Activated CD4-positive, alpha-beta T cell treated with anti-CD3 and anti-CD28 coated beads for 36 hours (primary cell): ENCODE results near the gene SPRYD3. TPM values are rescaled to one million over a fixed set of nuclear protein-coding genes. Genes with fewer than 3 reads are reported as not detected.
A peak's percentile ranks its signal among the peaks of the same experiment; 100 is the strongest.

Experiments used
- ATAC-seq: fragments of 200-7000 bp; cut with Tn5 transposase; one replicate; pipeline ENCODE4 v1.10.0; 2021; ENCODE audit warnings: mild to moderate bottlenecking, moderate library complexity
- CTCF ChIA-PET: fragments of 350-600 bp; sonication (Branson Sonifier 250); formaldehyde crosslinking; loops from one replicate; lab custom pipeline; 2021; ENCODE audit warnings: antibody characterized with exemption; lab: Charles Lee
- POLR2A ChIA-PET: fragments of 350-600 bp; sonication (Branson Sonifier 250); formaldehyde crosslinking; loops from one replicate; lab custom pipeline; 2021; ENCODE audit warnings: antibody characterized with exemption, inconsistent platforms; lab: Charles Lee
- DNase-seq: peaks from one replicate; pipeline ENCODE4 v3.0.0-alpha.2; 2020
- H3K27ac Mint-ChIP-seq: one replicate; pipeline ENCODE4 v1.8.0; 2021; ENCODE audit warnings: mixed read lengths
- H3K27me3 Mint-ChIP-seq: one replicate; pipeline ENCODE4 v1.8.0; 2021; ENCODE audit warnings: mixed read lengths
- H3K36me3 Mint-ChIP-seq: one replicate; pipeline ENCODE4 v1.8.0; 2021; ENCODE audit warnings: low read depth, mixed read lengths
- H3K4me1 Mint-ChIP-seq: one replicate; pipeline ENCODE4 v1.8.0; 2021; ENCODE audit warnings: mixed read lengths
- H3K4me3 Mint-ChIP-seq: one replicate; pipeline ENCODE4 v1.8.0; 2021; ENCODE audit warnings: mild to moderate bottlenecking, moderate library complexity, mixed read lengths
- H3K9me3 Mint-ChIP-seq: one replicate; pipeline ENCODE4 v1.8.0; 2021; ENCODE audit warnings: low read depth, mixed read lengths
- intact Hi-C, 2 experiments: fragments of 100-400 bp; cut with DNase I in 1 of 2; cut with micrococcal nuclease in 1 of 2; formaldehyde crosslinking; loops; one replicate each; pipeline versions ENCODE4 v1.14.2 to v1.15.1; 2022 to 2024; cut with DNase I, micrococcal nuclease
- total RNA-seq, 2 experiments: library from RNA; stranded (reverse); gene quantifications; one replicate each; pipeline ENCODE4 v1.2.3, GENCODE V29; 2021

Gene SPRYD3
- total RNA-seq, 2 experiments from 2014 or later, result 13.7 to 18.2 TPM

GRCh38 chr12:53048033-53048779, 31.0 kb downstream of the SPRYD3 start:
- ATAC-seq, result no peak
- Mint-ChIP-seq H3K27me3 (no peaks in the 10 kb centered on the region), H3K4me3 (peak overlapping the region; percentile 32), H3K4me1 (peaks cover 30% of the 10 kb centered on the region), H3K9me3 (no peaks in the 10 kb centered on the region), H3K36me3 (no peaks in the 10 kb centered on the region), H3K27ac (peak overlapping the region; percentile 25)
- ChIA-PET CTCF (interaction anchor here (0.6 to 2.4 kb wide), 15 partner anchors 10 to 297 kb away, joined by 3 to 11 read pairs (median 4); partner anchors contain the start of gene SOAT2), POLR2A (interaction anchor here (1.2 kb wide), 1 partner anchor 42 kb away, joined by 3 read pairs; the partner anchor contains the start of gene EIF4B)
- DNase-seq, result peak; percentile 16
- intact Hi-C loops, result no loop called here

- intact Hi-C loops, result loop anchor here in 1 of 2 experiments (1.0 kb wide), 3 partner anchors 32 to 52 kb away; partner anchors contain the start of genes EIF4B and SPRYD3
- ATAC-seq (peak; percentile 73), DNase-seq (peak; percentile 80)
- Mint-ChIP-seq H3K36me3 (no peaks in the 10 kb centered on the region), H3K4me3 (peak overlapping the region; percentile 86), H3K27me3 (no peaks in the 10 kb centered on the region), H3K4me1 (peaks cover 30% of the 10 kb centered on the region), H3K27ac (peak overlapping the region; percentile 37), H3K9me3 (no peaks in the 10 kb centered on the region)
- ChIA-PET CTCF (interaction anchor here (0.6 to 2.4 kb wide), 13 partner anchors 9 to 298 kb away, joined by 3 to 11 read pairs (median 5); partner anchors contain the start of gene SOAT2), POLR2A (interaction anchor here (1.2 kb wide), 1 partner anchor 41 kb away, joined by 3 read pairs; the partner anchor contains the start of gene EIF4B)
These were observed 31.8 kb downstream of the SPRYD3 start for GRCh38 chr12:53047221-53048032.

- Mint-ChIP-seq H3K4me1 (peaks cover 30% of the 10 kb centered on the region), H3K36me3 (no peaks in the 10 kb centered on the region), H3K27ac (peak overlapping the region; percentile 86), H3K4me3 (peak overlapping the region; percentile 86), H3K27me3 (no peaks in the 10 kb centered on the region), H3K9me3 (no peaks in the 10 kb centered on the region)
- ChIA-PET CTCF (interaction anchor here (0.9 to 2.5 kb wide), 11 partner anchors 8 to 298 kb away, joined by 3 to 11 read pairs (median 7); partner anchors contain the start of gene SOAT2), POLR2A (interaction anchor here (1.2 kb wide), 1 partner anchor 41 kb away, joined by 3 read pairs; the partner anchor contains the start of gene EIF4B)
- ATAC-seq (peak; percentile 45), DNase-seq (peak; percentile 69)
- intact Hi-C loops, result loop anchor here in 1 of 2 experiments (1.0 kb wide), 3 partner anchors 33 to 53 kb away; partner anchors contain the start of genes EIF4B and SPRYD3
These were observed 32.5 kb downstream of the SPRYD3 start for GRCh38 chr12:53046655-53047220.

- no peaks in the 10 kb centered on the region for H3K9me3 Mint-ChIP-seq
- POLR2A ChIA-PET, result no interaction called here
- peak overlapping the region; percentile 86 for H3K4me3 Mint-ChIP-seq
- intact Hi-C loops, result no loop called here
- ATAC-seq (no peak), DNase-seq (no peak)
- CTCF ChIA-PET, result interaction anchor here (0.5 to 2.5 kb wide), 8 partner anchors 9 to 57 kb away, joined by 3 to 10 read pairs (median 4); partner anchors contain the start of genes EIF4B and SOAT2
- H3K4me1 Mint-ChIP-seq, result peaks cover 28% of the 10 kb centered on the region
- H3K36me3 Mint-ChIP-seq, result peaks cover 6% of the 10 kb centered on the region
- H3K27me3 Mint-ChIP-seq, result no peaks in the 10 kb centered on the region
- H3K27ac Mint-ChIP-seq, result no peak overlapping the region
These were observed 33.5 kb downstream of the SPRYD3 start for GRCh38 chr12:53045696-53046045.

DNA sequence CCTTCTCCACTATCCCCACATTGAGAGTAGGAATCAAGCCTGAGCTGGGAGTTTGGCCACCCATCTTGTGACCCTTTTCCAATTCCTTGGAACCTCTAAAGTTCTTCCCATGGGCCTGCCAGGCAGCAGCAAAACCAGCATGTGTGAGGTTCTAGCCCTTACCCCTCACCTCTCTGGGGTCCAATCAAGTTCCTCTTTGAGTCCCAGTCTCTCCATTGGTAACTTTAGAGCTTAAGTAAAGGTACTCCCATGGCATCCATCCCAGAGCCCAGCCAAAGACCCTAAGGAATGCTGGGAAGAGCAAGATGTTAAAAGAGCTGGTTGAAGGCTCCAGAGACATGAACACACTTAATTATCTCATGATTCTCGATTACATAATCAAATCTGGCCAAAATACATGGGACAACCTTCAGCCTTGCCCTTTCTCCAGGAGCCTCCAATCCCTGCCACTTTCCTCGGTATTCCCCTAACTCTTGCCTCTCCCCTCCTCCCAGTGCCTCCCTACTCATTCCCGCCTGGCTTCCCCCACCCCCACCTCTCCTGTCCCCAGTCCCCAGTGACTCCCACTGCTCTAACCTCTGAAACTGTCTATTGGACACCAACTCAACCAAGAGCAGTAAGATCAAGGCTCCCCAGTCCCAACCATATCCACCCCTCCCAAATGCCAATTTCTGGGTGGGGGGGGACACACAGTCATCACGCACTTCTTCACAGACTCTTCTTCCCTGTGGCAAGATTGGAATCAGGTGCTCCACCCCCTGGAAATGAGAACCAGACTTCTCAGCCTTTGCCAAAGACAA, 34.1 kb downstream of the SPRYD3 start:
- Mint-ChIP-seq H3K27ac (no peak overlapping the region), H3K4me1 (peaks cover 28% of the 10 kb centered on the region), H3K36me3 (peaks cover 10% of the 10 kb centered on the region), H3K27me3 (no peaks in the 10 kb centered on the region), H3K9me3 (no peaks in the 10 kb centered on the region), H3K4me3 (peak overlapping the region; percentile 86)
- DNase-seq (no peak), ATAC-seq (no peak)
- ChIA-PET CTCF (interaction anchor here (0.5 to 2.5 kb wide), 10 partner anchors 10 to 278 kb away, joined by 3 to 10 read pairs (median 4); partner anchors contain the start of genes EIF4B and SOAT2), POLR2A (no interaction called here)
- intact Hi-C loops, result no loop called here

DNA sequence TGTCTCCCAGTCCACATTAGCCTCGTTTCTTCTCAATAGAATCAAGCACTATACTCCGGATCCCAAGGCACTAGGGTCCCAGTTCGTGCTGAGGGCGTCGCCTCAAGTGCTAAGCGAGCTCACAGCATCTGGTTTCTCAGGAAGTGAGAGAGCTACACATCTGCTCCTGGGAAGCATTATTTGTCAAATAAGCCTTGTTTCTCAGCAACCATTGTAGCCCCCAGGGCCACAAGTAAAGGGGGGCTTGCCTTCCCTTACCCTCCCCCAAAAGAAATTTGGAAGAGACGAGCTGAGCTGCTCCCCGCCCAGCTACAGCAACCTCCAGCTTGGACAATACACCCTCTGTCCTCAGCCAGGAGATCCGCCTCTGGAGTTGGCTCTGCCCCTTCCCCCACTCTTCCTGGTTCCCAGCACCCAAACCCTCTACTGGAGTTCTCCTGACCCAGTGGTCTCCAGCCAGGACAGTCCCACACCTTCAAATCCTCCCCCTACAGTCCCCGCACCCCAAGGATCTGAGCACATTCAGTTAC, 35.1 kb downstream of the SPRYD3 start:
- intact Hi-C loops, result no loop called here
- ATAC-seq, result no peak
- Mint-ChIP-seq H3K9me3 (no peaks in the 10 kb centered on the region), H3K27ac (no peak overlapping the region), H3K27me3 (no peaks in the 10 kb centered on the region), H3K36me3 (peaks cover 19% of the 10 kb centered on the region), H3K4me3 (no peak overlapping the region), H3K4me1 (peaks cover 27% of the 10 kb centered on the region)
- DNase-seq, result peak; percentile 3
- CTCF ChIA-PET, result interaction anchor here (0.8 to 2.5 kb wide), 6 partner anchors 10 to 155 kb away, joined by 3 to 10 read pairs (median 4); no protein-coding TSS in a partner anchor
- POLR2A ChIA-PET, result interaction anchor here (0.7 kb wide), 1 partner anchor 37 kb away, joined by 3 read pairs; no protein-coding TSS in a partner anchor

DNA sequence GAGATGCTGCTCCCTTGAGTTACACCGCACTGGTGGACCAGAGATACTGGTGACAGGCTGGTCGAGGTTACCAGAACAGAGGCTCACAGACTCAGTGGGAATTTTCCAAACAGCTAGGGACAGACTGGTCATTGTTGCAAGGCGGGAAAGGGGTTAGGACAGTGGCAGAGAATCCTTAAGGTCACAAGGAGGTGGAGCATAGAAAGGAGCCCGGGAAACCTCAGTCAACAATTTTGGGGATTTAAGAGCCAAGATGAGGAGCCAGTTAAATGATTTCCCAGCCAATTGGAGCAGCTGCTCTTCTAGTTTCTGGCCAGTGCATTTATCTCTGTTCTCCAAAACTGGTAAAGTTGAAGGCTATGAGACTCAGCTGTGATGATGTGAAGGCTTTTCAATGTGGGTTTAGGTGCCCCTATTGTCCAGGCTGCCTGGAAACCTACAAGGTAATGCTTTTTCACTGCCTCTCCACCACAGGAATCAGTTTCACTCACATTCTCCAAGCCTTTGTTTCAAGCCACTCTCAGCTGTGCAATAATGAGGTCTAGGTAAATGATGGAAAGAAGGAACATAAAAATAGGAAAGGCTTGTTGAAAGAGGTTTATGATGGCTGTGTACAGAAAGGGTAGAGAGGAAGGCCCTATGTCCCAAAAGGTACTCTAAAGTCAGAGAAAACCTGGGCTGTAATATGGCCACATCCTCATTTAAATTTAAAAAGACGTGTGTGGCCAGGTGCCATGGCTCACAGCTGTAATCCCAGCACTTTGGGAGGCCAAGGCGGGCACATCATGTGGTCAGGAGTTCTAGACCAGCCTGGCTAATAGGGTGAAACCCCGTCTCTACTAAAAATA, 36.4 kb downstream of the SPRYD3 start:
- ATAC-seq (no peak), DNase-seq (no peak)
- peaks cover 30% of the 10 kb centered on the region for H3K36me3 Mint-ChIP-seq
- intact Hi-C loops, result no loop called here
- H3K9me3 Mint-ChIP-seq, result no peaks in the 10 kb centered on the region
- H3K27me3 Mint-ChIP-seq, result no peaks in the 10 kb centered on the region
- H3K4me1 Mint-ChIP-seq, result peaks cover 22% of the 10 kb centered on the region
- H3K27ac Mint-ChIP-seq, result peak overlapping the region; percentile 0
- POLR2A ChIA-PET, result interaction anchor here (0.6 to 1.0 kb wide), 4 partner anchors 28 to 1201 kb away, joined by 3 to 6 read pairs (median 3); no protein-coding TSS in a partner anchor
- CTCF ChIA-PET, result interaction anchor here (0.6 to 1.8 kb wide), 6 partner anchors 8 to 56 kb away, joined by 3 to 6 read pairs (median 4); no protein-coding TSS in a partner anchor
- H3K4me3 Mint-ChIP-seq, result no peak overlapping the region

DNA sequence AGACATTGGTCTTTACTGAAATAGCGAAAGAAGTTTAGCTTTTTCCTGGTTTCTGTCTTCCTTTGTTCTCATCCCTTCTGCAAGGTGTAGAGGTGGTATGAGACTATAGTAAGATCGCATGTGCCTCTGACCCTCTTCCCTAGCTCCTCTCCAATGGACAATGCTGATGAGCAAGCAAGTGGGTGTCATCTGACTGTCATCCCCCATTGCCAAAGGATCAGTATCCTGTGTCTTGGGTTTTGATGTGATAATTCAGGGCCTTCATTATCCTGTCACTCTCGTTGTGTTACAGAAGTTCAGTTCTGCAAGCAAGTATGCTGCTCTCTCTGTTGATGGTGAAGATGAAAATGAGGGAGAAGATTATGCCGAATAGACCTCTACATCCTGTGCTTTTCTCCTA, 39.3 kb downstream of the SPRYD3 start:
- H3K27ac Mint-ChIP-seq, result no peak overlapping the region
- H3K4me1 Mint-ChIP-seq, result peaks cover 9% of the 10 kb centered on the region
- H3K27me3 Mint-ChIP-seq, result no peaks in the 10 kb centered on the region
- intact Hi-C loops, result loop anchor here in 1 of 2 experiments (2.0 kb wide), 1 partner anchor 17 kb away; no protein-coding TSS in a partner anchor
- no peak for ATAC-seq
- no peaks in the 10 kb centered on the region for H3K9me3 Mint-ChIP-seq
- CTCF ChIA-PET, result interaction anchor here (0.9 to 4.6 kb wide), 7 partner anchors 9 to 63 kb away, joined by 3 to 21 read pairs (median 3); partner anchors contain the start of gene SOAT2
- no peak for DNase-seq
- POLR2A ChIA-PET, result no interaction called here
- no peak overlapping the region for H3K4me3 Mint-ChIP-seq
- peaks cover 51% of the 10 kb centered on the region for H3K36me3 Mint-ChIP-seq

GRCh38 chr12:53036802-53037201, 42.4 kb downstream of the SPRYD3 start:
- DNase-seq (no peak), ATAC-seq (no peak)
- intact Hi-C loops, result no loop called here
- peaks cover 15% of the 10 kb centered on the region for H3K4me1 Mint-ChIP-seq
- peak overlapping the region; percentile 63 for H3K27ac Mint-ChIP-seq
- H3K36me3 Mint-ChIP-seq, result peaks cover 74% of the 10 kb centered on the region
- no peaks in the 10 kb centered on the region for H3K27me3 Mint-ChIP-seq
- no peak overlapping the region for H3K4me3 Mint-ChIP-seq
- no peaks in the 10 kb centered on the region for H3K9me3 Mint-ChIP-seq
- ChIA-PET CTCF (interaction anchor here (0.8 to 4.6 kb wide), 3 partner anchors 10 to 252 kb away, joined by 4 to 21 read pairs (median 6); no protein-coding TSS in a partner anchor), POLR2A (no interaction called here)
